ENCODE results near the gene CENPC. TPM values are rescaled to one million over a fixed set of nuclear protein-coding genes. Genes with fewer than 3 reads are reported as not detected.
"Not testable (repeated sequence)": the region's sequence is repeated elsewhere in the genome, so short reads cannot be mapped to it uniquely, and the experiment has no call there.

Gene CENPC
- polyA plus RNA-seq, 1 donor (not counting 4 experiments of a cell fraction or from before 2014, with no cell fraction given), result 7.9 TPM

DNA sequence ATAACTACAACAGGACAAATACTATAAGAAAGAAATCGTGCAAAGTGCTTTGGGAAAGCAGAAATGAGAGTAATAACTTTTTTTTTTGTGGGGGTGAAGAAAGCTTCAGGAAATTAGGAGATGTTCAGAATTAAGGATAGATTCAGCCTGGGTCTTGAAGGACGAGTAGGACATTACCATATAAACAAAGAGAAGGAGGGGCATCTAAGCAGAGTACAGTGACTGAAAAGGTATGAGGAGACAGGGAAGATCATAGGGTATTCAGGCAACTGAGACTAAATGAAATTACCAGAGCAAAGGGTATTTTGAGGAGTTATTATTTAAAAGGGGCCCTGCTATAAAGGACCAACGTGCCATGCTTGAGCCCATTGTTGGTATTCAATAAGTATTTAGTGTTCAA, 10.1 kb upstream of the CENPC start:
- TF ChIP-seq EZH2 (IDR thresholded peaks at IDR 0.05; ENCODE audit: low read length), result no peak
- TF ChIP-seq, protein P1, sequence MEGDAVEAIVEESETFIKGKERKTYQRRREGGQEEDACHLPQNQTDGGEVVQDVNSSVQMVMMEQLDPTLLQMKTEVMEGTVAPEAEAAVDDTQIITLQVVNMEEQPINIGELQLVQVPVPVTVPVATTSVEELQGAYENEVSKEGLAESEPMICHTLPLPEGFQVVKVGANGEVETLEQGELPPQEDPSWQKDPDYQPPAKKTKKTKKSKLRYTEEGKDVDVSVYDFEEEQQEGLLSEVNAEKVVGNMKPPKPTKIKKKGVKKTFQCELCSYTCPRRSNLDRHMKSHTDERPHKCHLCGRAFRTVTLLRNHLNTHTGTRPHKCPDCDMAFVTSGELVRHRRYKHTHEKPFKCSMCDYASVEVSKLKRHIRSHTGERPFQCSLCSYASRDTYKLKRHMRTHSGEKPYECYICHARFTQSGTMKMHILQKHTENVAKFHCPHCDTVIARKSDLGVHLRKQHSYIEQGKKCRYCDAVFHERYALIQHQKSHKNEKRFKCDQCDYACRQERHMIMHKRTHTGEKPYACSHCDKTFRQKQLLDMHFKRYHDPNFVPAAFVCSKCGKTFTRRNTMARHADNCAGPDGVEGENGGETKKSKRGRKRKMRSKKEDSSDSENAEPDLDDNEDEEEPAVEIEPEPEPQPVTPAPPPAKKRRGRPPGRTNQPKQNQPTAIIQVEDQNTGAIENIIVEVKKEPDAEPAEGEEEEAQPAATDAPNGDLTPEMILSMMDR (optimal IDR thresholded peaks at IDR 0.05 in 1 of 3, IDR thresholded peaks at IDR 0.05 in 1 of 3, conservative IDR thresholded peaks at IDR 0.05 in 1 of 3; ENCODE audit: extremely low read depth in 1 of 3, insufficient read depth in 2 of 3, low read length in 3 of 3), result no peak
- Histone ChIP-seq H3K9ac (ENCODE audit: control insufficient read depth, extremely low read depth, insufficient read depth, low read length) (no peak overlapping the region), H3K27me3 (ENCODE audit: control insufficient read depth, extremely low read depth, insufficient read depth, low read length) (no peaks in the 10 kb centered on the region), H3K27ac (ENCODE audit: control insufficient read depth, insufficient read depth, low read length) (no peak overlapping the region), H3K4me2 (ENCODE audit: control insufficient read depth, extremely low read depth, insufficient read depth, low read depth, low read length) (no peak overlapping the region), H4K20me1 (ENCODE audit: control insufficient read depth, extremely low read depth, insufficient read depth, low read length) (no peaks in the 10 kb centered on the region), H3K79me2 (ENCODE audit: control insufficient read depth, insufficient read depth, low read length) (no peaks in the 10 kb centered on the region), H3K9me1 (ENCODE audit: control insufficient read depth, extremely low read depth, insufficient read depth, low read length) (no peaks in the 10 kb centered on the region), H3K4me3 (ENCODE audit: control insufficient read depth in 2 of 3, extremely low read depth in 1 of 3, insufficient read depth in 2 of 3, low read depth in 1 of 3, low read length in 3 of 3) (no peak overlapping the region), H3K36me3 (ENCODE audit: control insufficient read depth in 2 of 2, extremely low read depth in 1 of 2, insufficient read depth in 2 of 2, low read length in 2 of 2) (no peaks in the 10 kb centered on the region), H2AFZ (ENCODE audit: control insufficient read depth, low read length) (no peak overlapping the region), H3K4me1 (ENCODE audit: control insufficient read depth, extremely low read depth, insufficient read depth, low read length) (no peaks in the 10 kb centered on the region), H3K9me3 (ENCODE audit: control insufficient read depth, low read depth, low read length) (no peaks in the 10 kb centered on the region)
- dilution Hi-C loops (cut with MboI; ENCODE audit: extremely low pct_ligation_motif_present, low sequenced_read_pairs), result no loop called here
- FAIRE-seq, result no peak
- no peak for DNase-seq (ENCODE audit: low read depth, low spot score)

DNA sequence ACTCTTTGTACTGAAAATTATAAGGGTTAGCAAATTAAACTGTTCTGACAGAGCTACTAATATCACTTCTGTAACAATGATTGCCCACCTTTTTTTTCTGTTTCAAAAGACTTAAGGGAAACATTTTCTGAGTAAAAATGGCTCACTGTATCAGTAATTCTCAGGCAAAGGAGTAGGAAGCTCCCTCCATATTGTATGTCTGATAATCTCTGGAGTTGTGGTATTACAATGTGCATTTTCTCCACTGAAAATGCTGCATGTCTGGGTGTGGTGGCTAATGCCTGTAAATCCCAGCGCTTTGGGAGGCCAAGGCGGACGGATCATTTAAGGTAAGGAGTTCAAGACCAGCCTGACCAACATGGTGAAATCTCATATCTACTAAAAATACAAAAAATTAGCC, 8.8 kb upstream of the CENPC start:
- no peaks in the 10 kb centered on the region for H4K20me1 ChIP-seq (ENCODE audit: control insufficient read depth, extremely low read depth, insufficient read depth, low read length)
- no peak overlapping the region for H3K4me2 ChIP-seq (ENCODE audit: control insufficient read depth, extremely low read depth, insufficient read depth, low read depth, low read length)
- H3K27me3 ChIP-seq (ENCODE audit: control insufficient read depth, extremely low read depth, insufficient read depth, low read length), result no peaks in the 10 kb centered on the region
- no peak overlapping the region for H3K9ac ChIP-seq (ENCODE audit: control insufficient read depth, extremely low read depth, insufficient read depth, low read length)
- H3K79me2 ChIP-seq (ENCODE audit: control insufficient read depth, insufficient read depth, low read length), result no peaks in the 10 kb centered on the region
- no peaks in the 10 kb centered on the region for H3K4me1 ChIP-seq (ENCODE audit: control insufficient read depth, extremely low read depth, insufficient read depth, low read length)
- no peak overlapping the region for H3K27ac ChIP-seq (ENCODE audit: control insufficient read depth, insufficient read depth, low read length)
- FAIRE-seq (no peak), DNase-seq (ENCODE audit: low read depth, low spot score) (no peak)
- no peaks in the 10 kb centered on the region for H3K9me1 ChIP-seq (ENCODE audit: control insufficient read depth, extremely low read depth, insufficient read depth, low read length)
- H3K4me3 ChIP-seq (ENCODE audit: control insufficient read depth in 2 of 3, extremely low read depth in 1 of 3, insufficient read depth in 2 of 3, low read depth in 1 of 3, low read length in 3 of 3), result no peak overlapping the region
- H3K9me3 ChIP-seq (ENCODE audit: control insufficient read depth, low read depth, low read length), result no peaks in the 10 kb centered on the region
- H2AFZ ChIP-seq (ENCODE audit: control insufficient read depth, low read length), result no peak overlapping the region
- no peaks in the 10 kb centered on the region for H3K36me3 ChIP-seq (ENCODE audit: control insufficient read depth in 2 of 2, extremely low read depth in 1 of 2, insufficient read depth in 2 of 2, low read length in 2 of 2)
- TF ChIP-seq, protein P1 (optimal IDR thresholded peaks at IDR 0.05 in 1 of 3, IDR thresholded peaks at IDR 0.05 in 1 of 3, conservative IDR thresholded peaks at IDR 0.05 in 1 of 3; ENCODE audit: extremely low read depth in 1 of 3, insufficient read depth in 2 of 3, low read length in 3 of 3), result no peak
- no peak for TF ChIP-seq EZH2 (IDR thresholded peaks at IDR 0.05; ENCODE audit: low read length)
- dilution Hi-C loops (cut with MboI; ENCODE audit: extremely low pct_ligation_motif_present, low sequenced_read_pairs), result no loop called here

DNA sequence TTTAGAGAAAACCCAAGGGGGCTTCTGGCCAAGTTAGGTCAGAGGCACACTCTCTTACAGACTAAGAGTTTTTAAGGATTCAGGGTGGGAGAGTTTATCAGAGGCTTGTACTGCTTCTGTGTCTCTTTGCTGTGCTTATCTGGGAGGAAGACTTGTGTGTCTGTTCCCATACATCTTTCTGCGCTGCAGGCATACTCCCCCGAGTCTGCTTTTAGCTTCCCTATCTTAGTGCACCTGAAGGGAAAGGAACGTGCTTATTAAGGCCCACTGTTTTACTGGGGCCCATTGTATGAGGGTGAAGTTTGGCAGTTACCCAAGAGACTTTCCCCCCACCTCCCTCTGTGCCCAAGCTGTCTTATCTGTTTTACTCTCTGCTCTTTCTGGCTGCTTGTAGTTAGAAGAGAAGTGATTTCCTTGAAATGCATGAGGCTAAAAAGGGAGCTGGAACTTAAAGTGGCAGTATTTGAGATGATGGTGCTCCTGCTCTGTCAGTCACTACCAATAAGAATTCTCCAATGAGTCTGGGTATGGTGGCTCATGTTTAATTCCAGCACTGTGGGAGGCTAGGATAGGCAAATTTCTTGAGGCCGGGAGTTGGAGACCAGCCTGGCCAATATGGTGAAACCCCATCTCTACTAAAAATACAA, 7.0 kb upstream of the CENPC start:
- dilution Hi-C loops (cut with MboI; ENCODE audit: extremely low pct_ligation_motif_present, low sequenced_read_pairs); FAIRE-seq: not testable (repeated sequence)

More for the DNA sequence above, 7.0 kb upstream of the CENPC start:
- not testable (repeated sequence) for H3K4me3 ChIP-seq (ENCODE audit: control insufficient read depth in 2 of 3, extremely low read depth in 1 of 3, insufficient read depth in 2 of 3, low read depth in 1 of 3, low read length in 3 of 3); H3K27ac ChIP-seq (ENCODE audit: control insufficient read depth, insufficient read depth, low read length); H3K9me3 ChIP-seq (ENCODE audit: control insufficient read depth, low read depth, low read length); H2AFZ ChIP-seq (ENCODE audit: control insufficient read depth, low read length); H3K9me1 ChIP-seq (ENCODE audit: control insufficient read depth, extremely low read depth, insufficient read depth, low read length); H3K9ac ChIP-seq (ENCODE audit: control insufficient read depth, extremely low read depth, insufficient read depth, low read length); H3K27me3 ChIP-seq (ENCODE audit: control insufficient read depth, extremely low read depth, insufficient read depth, low read length); DNase-seq (ENCODE audit: low read depth, low spot score); H3K79me2 ChIP-seq (ENCODE audit: control insufficient read depth, insufficient read depth, low read length); H3K4me2 ChIP-seq (ENCODE audit: control insufficient read depth, extremely low read depth, insufficient read depth, low read depth, low read length); H3K36me3 ChIP-seq (ENCODE audit: control insufficient read depth in 2 of 2, extremely low read depth in 1 of 2, insufficient read depth in 2 of 2, low read length in 2 of 2); H4K20me1 ChIP-seq (ENCODE audit: control insufficient read depth, extremely low read depth, insufficient read depth, low read length); H3K4me1 ChIP-seq (ENCODE audit: control insufficient read depth, extremely low read depth, insufficient read depth, low read length)
